K562 (cell line): ENCODE data around the gene OR8H2. TPM values are rescaled to one million over a fixed set of nuclear protein-coding genes. Genes with fewer than 3 reads are reported as not detected.
"Not testable (repeated sequence)": the region's sequence is repeated elsewhere in the genome, so short reads cannot be mapped to it uniquely, and the experiment has no call there.

Experiments
- ATAC-seq: fragments of 200-7000 bp; cut with Tn5 transposase; 3 replicates; pipeline ENCODE4 v1.9.1; 2020; ENCODE audit warnings: moderate library complexity
- Bru-seq: library from RNA; stranded (reverse); fragments of 400-500 nt; gene quantifications from one replicate; lab custom pipeline; 2021; lab: Mats Ljungman, UMichigan
- BruChase-seq, 2 experiments: library from RNA; stranded (reverse); fragments of 400-500 nt; gene quantifications; one replicate each; lab custom pipeline; 2021; lab: Mats Ljungman, UMichigan
- BruUV-seq: library from RNA; stranded (reverse); fragments of 400-500 nt; replicated peaks from 2 replicates; lab custom pipeline; 2021; lab: Mats Ljungman, UMichigan
- CTCF ChIA-PET: fragments of 300-600 bp; formaldehyde crosslinking; extraction: SDS; loops from one replicate; lab custom pipeline; 2021; ENCODE audit warnings: low intra/inter-chr PET ratio; lab: Yijun Ruan, JAX
- POLR2A ChIA-PET: fragments of 300-600, 350-650 bp; sonication (Branson Sonifier 250); formaldehyde crosslinking; extraction: SDS; loops from one replicate; lab custom pipeline; 2021; ENCODE audit warnings: antibody characterized with exemption, inconsistent platforms; lab: Yijun Ruan, JAX
- DNase-seq, 4 experiments: peaks; one replicate each; pipeline versions ENCODE4 v3.0.0 to v3.0.0-alpha.2; 2011 to 2018; ENCODE audit warnings: low spot score in 3 of 4, mixed read lengths in 3 of 4; ENCODE audit errors: extremely low read depth in 1 of 4
- FAIRE-seq: peaks from 2 replicates; lab custom pipeline; 2011; peaks lifted over from hg19 to GRCh38; lab: Jason Lieb, UNC
- H2AFZ ChIP-seq: 2 replicates; pipeline ENCODE4 v1.6.0; 2011; ENCODE audit warnings: low read depth, low read length, control low read depth, inconsistent platforms
- H3K27ac ChIP-seq: fragments of 200-600 bp; 3 replicates; pipeline ENCODE4 v1.8.0; 2011; ENCODE audit warnings: low read depth, mild to moderate bottlenecking, control low read depth, inconsistent platforms, low read length, moderate library complexity, mixed read lengths; ENCODE audit errors: extremely low read depth
- H3K27me3 ChIP-seq, 2 experiments: fragments of 300-600 bp in 1 of 2; 2 replicates in 1 of 2; 3 replicates in 1 of 2; pipeline versions ENCODE4 v1.6.0 to v1.8.0; 2011; ENCODE audit warnings: inconsistent platforms in 2 of 2, low read length in 2 of 2, mild to moderate bottlenecking in 1 of 2, mixed read lengths in 1 of 2, moderate library complexity in 1 of 2; ENCODE audit not compliant: control insufficient read depth in 2 of 2, insufficient read depth in 2 of 2
- H3K36me3 ChIP-seq: fragments of 300-600 bp; 3 replicates; pipeline ENCODE4 v1.8.0; 2011; ENCODE audit warnings: mild to moderate bottlenecking, low read length, inconsistent platforms; ENCODE audit not compliant: control insufficient read depth, insufficient read depth
- H3K4me1 ChIP-seq, 2 experiments: fragments of 200-600 bp in 1 of 2; replicated peaks in 1 of 2; 2 replicates in 1 of 2; 3 replicates in 1 of 2; pipeline versions ENCODE4 v1.5.1 to v1.8.0; 2011; ENCODE audit warnings: inconsistent platforms in 2 of 2, low read length in 2 of 2, mild to moderate bottlenecking in 1 of 2, mixed read lengths in 1 of 2, moderate library complexity in 1 of 2; ENCODE audit not compliant: control insufficient read depth in 2 of 2, insufficient read depth in 2 of 2
- H3K4me2 ChIP-seq: 2 replicates; pipeline ENCODE4 v1.6.1; 2011; ENCODE audit warnings: low read length, control low read depth, inconsistent platforms, mixed read lengths; ENCODE audit not compliant: insufficient read depth
- H3K4me3 ChIP-seq: fragments of 200-600 bp; sonication (generic), shearing (Covaris generic); 2 replicates; pipeline ENCODE4 v1.5.1; 2016; ENCODE audit warnings: control low read depth, inconsistent platforms
- H3K79me2 ChIP-seq: fragments of 200-600 bp; 3 replicates; pipeline ENCODE4 v1.8.0; 2011; ENCODE audit warnings: low read length, inconsistent platforms; ENCODE audit not compliant: control insufficient read depth, insufficient read depth
- H3K9ac ChIP-seq, 2 experiments: 2 replicates each; pipeline versions ENCODE4 v1.6.0 to v1.6.1; 2011; ENCODE audit warnings: low read depth in 2 of 2, low read length in 2 of 2, control low read depth in 1 of 2, inconsistent platforms in 1 of 2, mild to moderate bottlenecking in 1 of 2, mixed read lengths in 1 of 2; ENCODE audit not compliant: insufficient read depth in 1 of 2
- H3K9me1 ChIP-seq: one replicate; pipeline ENCODE4 v1.6.0; 2011; ENCODE audit warnings: inconsistent platforms, mild to moderate bottlenecking, low read length, moderate library complexity; ENCODE audit not compliant: control insufficient read depth, insufficient read depth
- H3K9me3 ChIP-seq: replicated peaks from 2 replicates; pipeline ENCODE4 v1.5.1; 2011; ENCODE audit warnings: low read depth, low read length, inconsistent platforms; ENCODE audit not compliant: control insufficient read depth, insufficient read depth
- H4K20me1 ChIP-seq: replicated peaks from 2 replicates; pipeline ENCODE4 v1.6.1; 2011; ENCODE audit warnings: low read length, inconsistent platforms, mixed read lengths; ENCODE audit not compliant: control insufficient read depth, insufficient read depth
- MAFK ChIP-seq: IDR thresholded peaks from 2 replicates; pipeline ENCODE4 v1.6.1; 2011; ENCODE audit warnings: low read length, improper control_type of control experiment
- WGBS: fragments of 100-300 bp; shearing (Covaris generic); methylation state at CpG from one replicate; pipeline ENCODE4 v1.1.6; 2016; ENCODE audit warnings: low coverage, mixed read lengths; ENCODE audit not compliant: insufficient coverage; ENCODE audit errors: missing lambda C conversion rate; 5-methylcytosine and 5-hydroxymethylcytosine counted together
- in situ Hi-C: fragments of 300-500 bp; cut with MboI; formaldehyde crosslinking; loops from 4 replicates; pipeline ENCODE4 v1.15.0; 2018; ENCODE audit warnings: inconsistent platforms, mixed read lengths
- intact Hi-C: fragments of 100-400 bp; cut with micrococcal nuclease; formaldehyde crosslinking; loops from 2 replicates; pipeline ENCODE4 v1.14.2; 2022
- long read RNA-seq, 3 experiments: library from polyadenylated mRNA in 2 of 3; library from RNA in 1 of 3; unstranded in 2 of 3; stranded (forward) in 1 of 3; transcript quantifications; one replicate each; pipeline ENCODE4 v2.0.0, GENCODE V29; 2019 to 2022
- polyA minus RNA-seq, 3 experiments: library from RNA; depleted of rRNA, polyadenylated mRNA; stranded (reverse); fragments of >200 nt; gene quantifications; 2 replicates each; pipeline ENCODE4 v1.2.3, GENCODE V29; 2011
- polyA plus RNA-seq, 8 experiments: library from polyadenylated mRNA; depleted of rRNA in 4 of 8; stranded (reverse) in 5 of 8; unstranded in 3 of 8; fragments of >200 nt; fragmentation: Nextera tagmentation in 2 of 8; fragmentation: Illumina TruSeq in 1 of 8; extraction: Ambion mirVana in 2 of 8; extraction: Trizol in 1 of 8; gene quantifications; 2 replicates each; pipeline versions ENCODE4 v1.2.1 to v1.2.3, GENCODE V29; 2011 to 2014; ENCODE audit warnings: inconsistent platforms in 1 of 8, missing spikeins in 1 of 8
- total RNA-seq, 7 experiments: library from RNA; depleted of rRNA in 6 of 7; stranded (reverse); fragments of >200 nt in 6 of 7; fragmentation: Illumina TruSeq in 2 of 7; extraction: Trizol in 2 of 7; gene quantifications; 2 replicates each; pipeline versions ENCODE4 v1.2.1 to v1.2.3, GENCODE V29; 2011 to 2021; ENCODE audit warnings: low replicate concordance in 1 of 7

Gene OR8H2
- not detected in 2 replicates for total RNA-seq (2011; cell fraction: chromatin; rRNA removed; ENCODE audit: low replicate concordance)
- not detected in 2 replicates for total RNA-seq (2011; cell fraction: nucleolus; rRNA removed)
- total RNA-seq (2011; cell fraction: nucleoplasm; rRNA removed), result not detected in 2 replicates
- total RNA-seq (2014; rRNA removed), result not detected in 2 replicates
- not detected in 2 replicates for total RNA-seq (2014; rRNA removed; fragmentation: Illumina TruSeq; extraction: Trizol)
- not detected in 2 replicates for total RNA-seq (2015; rRNA removed; fragmentation: Illumina TruSeq; extraction: Trizol)
- not detected in 2 replicates for total RNA-seq (2021)
- polyA plus RNA-seq (2011; rRNA removed), result not detected in 2 replicates
- not detected in 2 replicates for polyA plus RNA-seq (2011; cell fraction: cytosol; rRNA removed)
- polyA plus RNA-seq (2011; cell fraction: nucleus; rRNA removed), result not detected in 2 replicates
- not detected in 2 replicates for polyA plus RNA-seq (2012)
- polyA plus RNA-seq (2014; fragmentation: Illumina TruSeq; extraction: Trizol), result not detected in 2 replicates
- not detected for polyA plus RNA-seq (2014; fragmentation: Nextera tagmentation; extraction: Ambion mirVana)
- not detected in 2 replicates for polyA plus RNA-seq (2014; rRNA removed)
- not detected in 2 replicates for polyA minus RNA-seq (2011; rRNA and poly(A)+ RNA removed)
- not detected in 2 replicates for polyA minus RNA-seq (2011; cell fraction: cytosol; rRNA and poly(A)+ RNA removed)
- polyA minus RNA-seq (2011; cell fraction: nucleus; rRNA and poly(A)+ RNA removed), result not detected in 2 replicates
- not detected for Bru-seq, nascent RNA
- BruChase-seq, experiment 1, labeled RNA remaining after a 2-hour chase, result not detected
- BruChase-seq, experiment 2, labeled RNA remaining after a 6-hour chase, result not detected
- long read RNA-seq, experiment 1, result 0 reads
- long read RNA-seq, experiment 2, result 0 reads
- long read RNA-seq, experiment 3, result 0 reads

- Histone ChIP-seq H4K20me1 (no peaks in the 10 kb centered on the region), H3K9me1 (no peaks in the 10 kb centered on the region), H2AFZ (no peak within 1 kb of the TSS), H3K36me3 (no peaks in the 10 kb centered on the region), H3K9ac (no peak within 1 kb of the TSS), H3K4me2 (no peak within 1 kb of the TSS), H3K27me3 (no peaks in the 10 kb centered on the region), H3K27ac (no peak within 1 kb of the TSS), H3K4me3 (no peak within 1 kb of the TSS), H3K79me2 (no peaks in the 10 kb centered on the region), H3K4me1 (no peaks in the 10 kb centered on the region), H3K9me3 (no peaks in the 10 kb centered on the region)
- intact Hi-C loops (loop anchor here (10.0 kb wide), 1 partner anchor 62 kb away; the partner anchor contains the start of gene OR8K5), in situ Hi-C loops (no loop called here)
- POLR2A ChIA-PET, result no interaction called here
- no peak for DNase-seq
- FAIRE-seq, result no peak
- no TSS peak for BruUV-seq
- CTCF ChIA-PET, result no interaction called here
- no peak for ATAC-seq
- no peak for TF ChIP-seq MAFK
Measured at GRCh38 chr11:56103210-56103737, at the start of gene OR8H2. OR8H2 (plus strand) TSS chr11:56103687; CDS start chr11:56105043, 1,356 bp downstream.

- H4K20me1 ChIP-seq, DNase-seq, H3K4me1 ChIP-seq, CTCF ChIA-PET, H3K4me2 ChIP-seq, H3K9me3 ChIP-seq, H3K27ac ChIP-seq, H3K9ac ChIP-seq, H3K27me3 ChIP-seq, ATAC-seq, H3K9me1 ChIP-seq, FAIRE-seq, BruUV-seq, in situ Hi-C loops, intact Hi-C loops, H3K36me3 ChIP-seq, H2AFZ ChIP-seq, H3K4me3 ChIP-seq, POLR2A ChIA-PET, H3K79me2 ChIP-seq: not testable (repeated sequence)
- 2% methylated on average over 4 of the region's 4 CpGs for WGBS
Measured at GRCh38 chr11:56056366-56056765, 47.1 kb upstream of the OR8H2 start.

GRCh38 chr11:56057661-56058237 lies 45.7 kb upstream of the OR8H2 start:
- H3K4me2 ChIP-seq, H3K36me3 ChIP-seq, H3K27me3 ChIP-seq, BruUV-seq, POLR2A ChIA-PET, DNase-seq, H3K27ac ChIP-seq, intact Hi-C loops, H2AFZ ChIP-seq, H3K9ac ChIP-seq, H3K4me3 ChIP-seq, H4K20me1 ChIP-seq, H3K9me1 ChIP-seq, ATAC-seq, H3K4me1 ChIP-seq, FAIRE-seq, in situ Hi-C loops, H3K79me2 ChIP-seq, H3K9me3 ChIP-seq, CTCF ChIA-PET: not testable (repeated sequence)
- 3% methylated on average over 5 of the region's 7 CpGs for WGBS
